Measurements from ENCODE around the gene CCN5.

- TF ChIP-seq CTCF (conservative IDR thresholded peaks at IDR 0.05; ENCODE audit: low read length), result no peak
- no peak for TF ChIP-seq EZH2phosphoT487 (IDR thresholded peaks at IDR 0.05; ENCODE audit: borderline replicate concordance)
Measured at GRCh38 chr20:44693627-44694026, 21.5 kb upstream of the CCN5 start.
